DMS 273 treated with DMSO at 0.1 percent for 48 hours (cell line): ENCODE measurements around the gene GSC.
"Not testable (repeated sequence)": the region's sequence is repeated elsewhere in the genome, so short reads cannot be mapped to it uniquely, and the experiment has no call there.

Experiments used
- DNase-seq: peaks from one replicate; lab custom pipeline; 2025; lab: John Stamatoyannopoulos, UW

Gene GSC

DNA sequence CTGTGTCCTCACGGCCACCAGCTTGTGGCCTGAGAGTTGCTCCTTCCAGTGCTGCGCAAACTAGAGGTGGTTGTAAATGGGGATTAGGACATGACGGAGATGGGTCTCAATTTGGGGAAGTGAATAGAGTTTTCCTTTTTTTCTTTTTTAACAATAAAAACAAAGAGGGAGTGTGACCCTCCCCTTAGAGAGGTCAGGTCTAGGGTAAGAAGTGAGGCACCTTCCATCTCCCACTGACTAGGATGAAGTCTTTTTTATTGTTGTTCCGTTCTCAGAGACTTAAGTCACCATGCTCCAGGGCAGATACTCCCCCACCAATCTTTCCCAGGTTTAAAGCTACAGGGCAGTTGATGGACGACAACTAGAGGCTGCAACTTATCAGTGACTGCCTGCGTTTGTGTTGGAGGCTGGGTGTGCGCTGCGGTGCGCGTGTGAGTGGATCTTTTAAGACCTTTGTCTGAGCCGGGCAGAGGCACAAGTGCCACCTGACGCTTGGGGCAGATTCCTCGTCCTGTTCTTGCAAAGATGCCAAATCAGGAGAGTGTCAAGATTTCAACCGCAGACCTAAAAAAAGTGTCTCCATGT lies 2.1 kb upstream of the GSC start:
- no peak for DNase-seq

DNA sequence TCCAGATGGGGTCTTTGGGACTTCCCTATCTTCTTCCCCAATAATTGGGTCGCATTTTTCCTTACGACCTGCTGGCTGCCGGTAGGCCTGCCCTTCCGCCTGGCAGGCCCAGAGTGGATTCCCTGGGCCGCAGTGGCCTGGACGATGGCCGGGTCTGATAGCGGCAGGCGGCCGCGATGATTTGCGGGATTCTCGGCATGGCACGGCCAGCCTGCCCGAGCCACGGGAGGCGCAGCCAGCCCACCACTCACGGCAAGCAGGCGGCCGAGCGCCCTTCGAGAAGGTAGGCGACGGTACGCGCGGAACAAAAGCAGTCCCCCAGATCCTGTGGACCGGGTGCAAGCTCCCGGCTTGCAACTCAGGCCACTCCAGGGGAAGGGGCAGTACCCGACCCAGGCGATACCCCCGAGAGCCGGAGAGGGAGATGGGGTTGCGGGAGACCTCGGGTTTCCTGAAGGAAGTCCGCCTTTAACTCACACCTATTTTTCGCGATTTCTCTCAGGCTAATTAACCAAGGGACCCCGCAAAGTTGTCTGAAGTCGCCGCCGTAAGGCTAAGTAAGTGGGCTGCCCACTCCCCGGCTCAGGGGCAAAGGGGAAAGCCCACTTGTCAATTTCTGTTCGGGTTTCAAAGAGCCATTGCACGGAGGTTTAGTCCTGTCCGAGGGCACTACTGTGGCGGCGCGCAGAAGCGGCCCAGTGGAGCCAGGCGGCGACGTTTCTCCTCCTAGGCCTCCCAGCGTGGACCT lies 1.4 kb upstream of the GSC start:
- no peak for DNase-seq

GRCh38 chr14:94770815-94771157 lies 873 bp upstream of the GSC start:
- no peak for DNase-seq

DNA sequence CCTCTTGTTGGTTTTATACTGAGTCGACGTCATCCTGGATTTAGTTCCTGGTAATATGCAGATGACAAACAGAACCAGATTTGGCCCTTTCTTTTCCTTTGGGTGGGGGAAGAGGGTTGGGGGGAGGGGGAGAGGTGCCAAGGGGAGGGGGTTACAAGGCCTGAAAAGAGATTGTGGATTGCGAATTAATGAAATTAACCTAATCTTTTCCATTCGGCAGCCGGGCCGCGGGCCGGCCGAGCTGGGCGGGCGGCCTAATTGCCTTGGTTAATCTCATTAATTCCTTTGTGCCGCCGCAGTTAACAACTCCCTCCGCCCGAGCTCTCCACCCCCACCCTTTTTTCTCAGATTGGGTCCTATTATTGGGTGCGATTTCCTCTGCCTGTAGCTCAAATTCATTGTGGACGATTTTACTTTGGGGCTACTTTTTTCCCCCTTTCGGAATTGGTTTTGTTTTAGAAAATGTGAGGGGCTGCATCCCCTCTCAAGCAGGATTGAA lies 387 bp upstream of the GSC start:
- DNase-seq, result no peak

GRCh38 chr14:94768521-94769390 lies 1.2 kb downstream of the GSC start:
- no peak for DNase-seq

GRCh38 chr14:94768141-94768520 lies 1.8 kb downstream of the GSC start:
- no peak for DNase-seq

DNA sequence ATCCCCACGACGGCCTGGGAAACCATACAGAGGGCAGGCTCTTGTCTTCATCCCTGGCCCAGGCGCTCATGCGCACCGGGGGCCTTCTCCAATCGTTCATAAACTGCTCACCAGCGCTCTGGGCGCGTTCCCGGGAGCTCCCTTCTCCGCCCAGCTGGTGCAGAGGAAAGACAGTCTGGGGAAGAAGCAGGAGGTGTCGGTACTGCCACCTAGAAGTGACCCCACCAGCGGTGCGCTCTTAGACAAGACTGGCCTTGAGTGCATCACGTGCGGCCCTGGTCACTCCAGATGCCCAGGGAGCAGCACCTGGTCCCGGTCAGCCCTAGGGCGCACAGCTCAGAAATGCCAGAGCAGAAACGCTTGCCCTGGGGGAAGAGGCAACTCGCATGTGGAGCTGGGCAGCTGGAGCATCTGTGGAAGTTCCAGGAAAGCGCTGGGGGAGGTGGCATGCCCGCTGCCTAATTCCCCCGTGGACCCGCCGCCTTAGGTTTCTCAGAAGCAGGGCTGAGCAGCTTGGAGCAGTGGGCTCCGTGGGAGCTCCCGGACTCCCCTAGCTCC lies 2.5 kb downstream of the GSC start:
- DNase-seq, result no peak

GRCh38 chr14:94764573-94764972 lies 5.3 kb downstream of the GSC start:
- DNase-seq, result no peak

DNA sequence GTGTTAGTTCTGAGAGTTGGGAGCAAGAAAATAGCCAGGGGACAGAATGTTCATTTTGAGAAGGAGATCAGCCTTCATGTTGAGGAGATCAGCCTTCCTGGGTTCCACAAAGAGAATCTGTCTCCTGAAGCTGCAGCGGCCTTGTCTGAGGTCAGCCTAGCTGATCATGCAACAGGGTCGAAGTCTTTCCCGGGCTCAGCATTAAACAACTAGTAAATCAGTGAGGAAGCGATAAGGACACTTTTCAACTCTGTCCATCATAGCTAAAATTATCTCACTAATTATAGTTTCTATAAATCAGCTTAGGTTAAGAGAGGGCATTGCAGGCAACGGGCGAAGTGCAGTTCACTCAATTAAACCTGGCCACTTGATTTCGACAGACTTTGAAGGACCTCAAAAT lies 7.5 kb downstream of the GSC start:
- no peak for DNase-seq

DNA sequence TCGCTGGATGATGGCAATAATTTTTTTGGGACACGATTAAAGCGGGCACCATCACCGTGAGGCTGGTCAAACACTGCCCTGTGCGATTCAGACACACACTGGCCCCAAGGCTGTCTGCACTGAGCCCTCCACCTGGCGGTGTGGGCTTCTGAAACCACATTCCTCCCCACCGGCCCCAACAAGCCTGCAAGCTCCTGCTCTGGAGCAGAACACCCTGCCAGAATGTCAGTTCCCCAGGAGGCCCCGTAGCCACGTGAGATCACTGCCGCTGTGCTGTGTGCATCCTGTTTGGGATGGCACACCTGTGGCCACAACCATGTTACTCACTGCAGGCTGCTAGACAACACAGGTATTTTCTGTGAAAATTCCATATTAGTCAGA lies 7.9 kb downstream of the GSC start:
- no peak for DNase-seq

DNA sequence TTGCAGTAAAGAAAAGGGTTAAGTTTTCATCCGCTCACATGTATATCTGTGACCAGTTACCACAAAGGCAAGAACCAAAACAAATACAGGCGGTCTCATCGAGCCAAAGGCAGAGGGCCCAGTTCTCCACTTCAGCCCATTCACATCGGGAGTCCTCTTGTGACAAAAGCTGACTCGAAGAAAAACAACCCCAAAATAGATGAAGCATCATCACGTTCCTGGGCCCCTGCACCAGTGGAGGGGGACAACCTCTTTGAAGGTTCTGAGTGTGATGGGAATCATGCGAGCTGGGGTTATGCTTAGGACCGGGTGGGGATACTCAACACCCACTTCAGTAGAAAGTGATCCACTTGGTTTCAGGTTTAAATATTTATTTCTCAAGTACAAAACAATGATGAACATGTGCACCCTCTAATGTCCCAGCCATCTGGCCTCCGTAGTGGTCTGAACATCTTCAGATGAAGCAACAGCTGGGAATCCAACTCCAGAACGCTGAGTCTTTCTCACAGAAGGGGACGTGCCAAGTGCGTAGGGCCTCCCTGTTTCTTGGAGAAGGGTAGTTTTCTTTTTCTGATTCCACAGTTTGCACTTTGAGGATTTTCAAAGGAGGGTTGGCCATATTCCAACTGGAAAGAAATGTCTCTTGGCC lies 8.4 kb downstream of the GSC start:
- no peak for DNase-seq

- DNase-seq, result no peak
These were observed 13.5 kb downstream of the GSC start for GRCh38 chr14:94756310-94756882.

DNA sequence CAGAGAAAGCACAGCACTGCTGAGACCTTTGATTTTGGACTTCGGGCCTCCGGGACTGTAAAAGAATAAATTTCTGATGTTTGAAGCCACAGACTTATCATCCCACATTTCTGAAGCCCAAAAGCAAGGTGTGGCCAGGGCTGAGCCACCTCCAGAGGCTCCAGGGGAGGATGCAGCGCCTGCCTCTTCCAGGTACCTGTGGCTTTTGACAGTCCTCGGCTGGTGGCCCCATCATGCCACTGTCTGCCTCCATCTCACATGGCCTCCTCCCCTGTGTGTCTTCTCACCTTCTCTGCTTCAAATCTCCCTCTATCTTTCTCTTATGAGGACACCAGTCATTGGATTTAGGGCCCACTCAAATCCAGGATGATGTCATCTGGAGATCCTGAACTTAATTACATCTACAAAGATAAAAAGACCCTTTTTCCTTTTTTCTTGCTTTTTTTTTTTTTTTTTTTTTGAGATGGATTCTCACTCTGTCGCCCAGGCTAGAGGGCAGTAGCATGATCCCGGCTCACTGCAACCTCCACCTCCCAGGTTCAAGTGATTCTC lies 15.4 kb downstream of the GSC start:
- DNase-seq, result no peak

- DNase-seq, result no peak
These were observed 17.1 kb downstream of the GSC start for GRCh38 chr14:94752591-94753436.

- no peak for DNase-seq
These were observed 18.0 kb downstream of the GSC start for GRCh38 chr14:94751956-94752355.

GRCh38 chr14:94751321-94751720 lies 18.6 kb downstream of the GSC start:
- DNase-seq, result no peak

- DNase-seq, result no peak
These were observed 19.5 kb downstream of the GSC start for GRCh38 chr14:94750371-94750770.

- no peak for DNase-seq
These were observed 21.1 kb downstream of the GSC start for GRCh38 chr14:94748667-94749347.

DNA sequence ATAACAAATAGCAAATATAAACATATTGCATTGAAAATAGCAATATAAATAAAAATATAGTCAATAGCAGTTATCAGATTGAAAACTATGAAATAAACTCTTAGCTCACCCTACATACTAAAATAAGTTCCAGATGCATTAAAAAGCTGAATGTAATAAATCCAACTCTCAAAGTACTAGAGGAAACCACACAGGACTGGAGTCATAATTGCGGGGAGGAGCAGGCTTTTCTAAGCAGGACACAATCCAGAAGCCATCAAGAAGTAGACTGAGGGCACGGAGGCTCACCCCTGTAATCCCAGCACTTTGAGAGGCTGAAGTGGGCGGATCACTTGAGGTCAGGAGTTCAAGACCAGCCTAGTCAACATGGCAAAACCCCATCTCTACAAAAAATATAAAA lies 22.2 kb downstream of the GSC start:
- DNase-seq, result no peak

DNA sequence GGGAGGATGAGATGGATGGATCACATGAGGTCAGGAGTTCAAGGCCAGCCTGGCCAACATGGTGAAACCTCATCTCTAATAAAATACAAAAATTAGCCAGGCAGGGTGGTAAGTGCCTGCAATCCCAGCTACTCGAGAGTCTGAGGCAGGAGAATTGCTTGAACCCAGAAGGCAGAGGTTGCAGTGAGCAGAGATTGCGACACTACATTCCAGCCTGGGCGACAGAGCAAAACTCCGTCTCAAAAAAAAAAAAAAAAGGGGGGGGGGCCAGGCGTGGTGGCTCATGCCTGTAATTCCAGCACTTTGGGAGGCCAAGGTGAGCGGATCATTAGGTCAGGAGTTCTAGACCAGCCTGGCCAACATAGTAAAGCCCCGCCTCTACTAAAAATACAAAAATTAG lies 22.8 kb downstream of the GSC start:
- not testable (repeated sequence) for DNase-seq
